Stimulated activated CD4-positive, alpha-beta T cell treated with anti-CD3 and anti-CD28 coated beads, Interleukin-1b, Interleukin-23, amount 100 ng/mL, for 48 hours (primary cell): ENCODE measurements around the gene DNAH6.

ENCODE experiments used
- DNase-seq: peaks from one replicate; pipeline ENCODE4 v3.0.0-alpha.2; 2020

The DNAH6 gene

GRCh38 chr2:84807063-84807485, 290.8 kb downstream of the DNAH6 start:
- no peak for DNase-seq

- DNase-seq: no peak
Measured at GRCh38 chr2:84808279-84808678, 292.0 kb downstream of the DNAH6 start.

- DNase-seq: no peak
Measured at GRCh38 chr2:84811839-84812431, 295.6 kb downstream of the DNAH6 start.

GRCh38 chr2:84815146-84815545, 298.8 kb downstream of the DNAH6 start:
- no peak for DNase-seq

GRCh38 chr2:84816426-84817026, 300.2 kb downstream of the DNAH6 start:
- DNase-seq: no peak

- DNase-seq: peak; percentile 23
Measured at GRCh38 chr2:84817239-84817655, 300.9 kb downstream of the DNAH6 start.

- no peak for DNase-seq
Measured at GRCh38 chr2:84821806-84822205, 305.5 kb downstream of the DNAH6 start.

- DNase-seq: no peak
Measured at GRCh38 chr2:84823229-84823628, 306.9 kb downstream of the DNAH6 start.

- DNase-seq: no peak
Measured at GRCh38 chr2:84823788-84824187, 307.5 kb downstream of the DNAH6 start.

GRCh38 chr2:84827978-84828575, 311.8 kb downstream of the DNAH6 start:
- DNase-seq: no peak

GRCh38 chr2:84829693-84830092, 313.4 kb downstream of the DNAH6 start:
- DNase-seq: no peak

- DNase-seq: no peak
Measured at GRCh38 chr2:84830095-84830494, 313.8 kb downstream of the DNAH6 start.

- DNase-seq: no peak
Measured at GRCh38 chr2:84830758-84831500, 314.6 kb downstream of the DNAH6 start.

- DNase-seq: peak; percentile 26
Measured at GRCh38 chr2:84832772-84833461, 316.6 kb downstream of the DNAH6 start.

GRCh38 chr2:84833481-84834150, 317.3 kb downstream of the DNAH6 start:
- DNase-seq: no peak

GRCh38 chr2:84836215-84836614, 319.9 kb downstream of the DNAH6 start:
- DNase-seq: no peak

GRCh38 chr2:84838434-84839145, 322.3 kb downstream of the DNAH6 start:
- DNase-seq: no peak

- DNase-seq: no peak
Measured at GRCh38 chr2:84839851-84840250, 323.6 kb downstream of the DNAH6 start.

GRCh38 chr2:84840306-84840705, 324.0 kb downstream of the DNAH6 start:
- DNase-seq: no peak

GRCh38 chr2:84841577-84841976, 325.3 kb downstream of the DNAH6 start:
- DNase-seq: no peak

- DNase-seq: peak; percentile 30
Measured at GRCh38 chr2:84844141-84844540, 327.8 kb downstream of the DNAH6 start.
